Measurements from ENCODE around the gene ACTG1. TPM values are rescaled to one million over a fixed set of nuclear protein-coding genes. Genes with fewer than 3 reads are reported as not detected.
A peak's percentile ranks its signal among the peaks of the same experiment; 100 is the strongest.

The ACTG1 gene
- polyA plus RNA-seq, 1 donor: 2,245 TPM

DNA sequence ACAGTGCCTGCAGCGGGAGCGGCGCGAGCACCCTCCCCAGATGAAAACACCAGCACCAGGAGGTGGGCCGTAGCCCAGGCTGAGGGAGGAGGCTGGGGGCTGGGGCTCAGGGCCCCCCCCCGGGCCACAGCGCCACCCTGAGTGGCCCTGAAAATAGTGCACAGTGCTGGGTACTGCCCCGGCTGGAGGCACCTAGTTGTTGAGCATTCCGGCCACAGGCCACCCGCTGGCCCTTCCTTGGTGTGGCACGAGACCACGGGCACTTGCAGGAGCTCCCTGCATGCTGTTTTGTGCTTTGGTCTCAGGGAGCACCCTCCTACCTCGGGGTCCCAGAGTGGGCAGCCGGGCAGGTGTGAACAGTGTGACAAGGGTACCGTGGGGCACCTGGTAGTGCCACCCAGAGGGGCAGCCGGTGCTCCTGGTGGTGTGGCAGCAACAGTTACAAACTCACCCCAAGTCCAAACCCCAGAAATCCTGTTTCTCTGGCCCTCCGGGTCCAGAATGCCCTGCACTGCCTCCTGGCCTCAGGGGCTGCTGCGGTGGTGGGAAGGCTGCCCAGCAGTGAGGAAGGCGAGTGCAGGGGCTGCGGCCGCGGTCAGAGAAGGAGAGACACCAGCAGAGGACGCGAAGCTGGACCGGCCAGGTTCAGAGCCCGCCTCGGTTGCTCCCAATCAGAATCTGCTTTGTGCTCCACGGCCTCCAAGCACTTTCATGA is 27.5 kb upstream of the ACTG1 start:
- peaks cover 49% of the 10 kb centered on the region for H3K36me3 ChIP-seq (ENCODE audit: control insufficient read depth, insufficient read depth, low read length)

DNA sequence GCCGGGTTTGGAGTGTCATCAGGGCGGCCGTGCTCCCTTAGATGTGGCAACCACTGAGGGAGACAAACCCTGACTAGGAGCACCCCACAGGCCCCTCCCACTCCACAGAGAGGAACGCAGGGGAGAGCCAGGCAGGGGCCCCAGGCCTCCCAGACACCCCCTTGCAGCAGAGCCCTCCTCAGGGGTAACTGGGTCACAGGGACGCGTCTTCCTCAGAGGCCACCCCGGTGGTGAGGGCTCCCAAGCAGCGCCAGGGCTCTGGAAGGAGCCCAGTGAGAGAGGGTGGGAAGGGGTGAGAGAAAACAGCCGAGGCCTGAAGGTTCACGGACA is 26.9 kb upstream of the ACTG1 start:
- Histone ChIP-seq H3K27me3 (ENCODE audit: control insufficient read depth, insufficient read depth, low read length) (peaks cover 21% of the 10 kb centered on the region), H3K9me3 (ENCODE audit: control insufficient read depth, low read depth, low read length) (peaks cover 6% of the 10 kb centered on the region), H3K4me1 (ENCODE audit: control insufficient read depth, insufficient read depth, low read length) (peaks cover 16% of the 10 kb centered on the region), H3K36me3 (ENCODE audit: control insufficient read depth, insufficient read depth, low read length) (peaks cover 44% of the 10 kb centered on the region), H3K27ac (ENCODE audit: low read length) (no peak overlapping the region), H3K4me3 (ENCODE audit: low read length) (no peak overlapping the region)
- DNase-seq: no peak
- WGBS (ENCODE audit: insufficient coverage, low lambda C conversion rate): no CpG with 5 or more reads among the region's 10 CpGs

More for the DNA sequence above, 27.5 kb upstream of the ACTG1 start:
- Histone ChIP-seq H3K27ac (ENCODE audit: low read length) (no peak overlapping the region), H3K4me3 (ENCODE audit: low read length) (no peak overlapping the region), H3K9me3 (ENCODE audit: control insufficient read depth, low read depth, low read length) (peaks cover 6% of the 10 kb centered on the region), H3K27me3 (ENCODE audit: control insufficient read depth, insufficient read depth, low read length) (peaks cover 21% of the 10 kb centered on the region), H3K4me1 (ENCODE audit: control insufficient read depth, insufficient read depth, low read length) (peaks cover 16% of the 10 kb centered on the region)
- DNase-seq: no peak
- WGBS (ENCODE audit: insufficient coverage, low lambda C conversion rate): no CpG with 5 or more reads among the region's 28 CpGs

DNA sequence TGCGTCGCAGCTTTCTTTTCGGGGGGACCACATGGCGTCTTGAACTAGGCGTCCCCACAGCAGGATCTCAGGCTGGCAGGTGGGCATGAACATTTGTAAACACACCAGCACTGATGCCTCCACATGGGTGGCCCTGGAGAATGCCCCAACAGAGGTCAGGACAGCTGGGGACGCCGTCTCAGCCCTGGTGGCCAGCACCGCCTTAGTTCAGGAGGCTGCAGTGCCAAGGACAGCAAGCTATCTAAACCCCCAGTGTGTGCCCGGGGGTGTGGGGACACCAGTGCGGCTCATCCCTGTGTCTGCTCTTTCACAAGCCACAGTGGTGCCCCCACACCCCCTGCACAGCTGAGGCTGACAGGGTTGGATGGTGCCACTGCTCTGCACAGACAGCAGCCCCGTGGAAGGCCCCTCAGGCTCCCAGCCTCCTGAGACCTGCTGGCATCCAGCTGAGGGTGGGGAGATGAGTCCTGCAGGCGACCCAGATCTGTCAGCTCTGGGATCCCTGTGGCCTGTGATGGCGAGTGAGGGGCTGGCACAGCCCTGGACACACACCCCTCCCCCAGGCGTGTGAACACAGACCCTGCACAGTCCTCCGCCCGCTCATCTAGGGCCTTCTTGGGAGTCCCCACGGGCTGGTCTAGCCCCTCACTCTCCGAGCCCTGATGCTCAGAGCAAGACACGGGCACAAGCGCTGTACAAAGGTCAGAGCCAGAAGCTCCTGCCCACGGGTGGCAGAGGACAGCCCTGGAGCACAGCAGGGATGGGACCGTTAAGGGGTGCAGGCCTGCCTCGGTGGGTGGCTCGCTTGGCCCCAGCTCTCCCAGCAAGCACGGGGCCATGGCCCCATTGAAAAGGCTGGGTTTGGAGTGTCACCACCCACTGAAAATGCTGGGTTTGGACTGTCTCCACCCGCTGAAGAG is 26.3 kb upstream of the ACTG1 start:
- H3K27ac ChIP-seq (ENCODE audit: low read length): no peak overlapping the region

DNA sequence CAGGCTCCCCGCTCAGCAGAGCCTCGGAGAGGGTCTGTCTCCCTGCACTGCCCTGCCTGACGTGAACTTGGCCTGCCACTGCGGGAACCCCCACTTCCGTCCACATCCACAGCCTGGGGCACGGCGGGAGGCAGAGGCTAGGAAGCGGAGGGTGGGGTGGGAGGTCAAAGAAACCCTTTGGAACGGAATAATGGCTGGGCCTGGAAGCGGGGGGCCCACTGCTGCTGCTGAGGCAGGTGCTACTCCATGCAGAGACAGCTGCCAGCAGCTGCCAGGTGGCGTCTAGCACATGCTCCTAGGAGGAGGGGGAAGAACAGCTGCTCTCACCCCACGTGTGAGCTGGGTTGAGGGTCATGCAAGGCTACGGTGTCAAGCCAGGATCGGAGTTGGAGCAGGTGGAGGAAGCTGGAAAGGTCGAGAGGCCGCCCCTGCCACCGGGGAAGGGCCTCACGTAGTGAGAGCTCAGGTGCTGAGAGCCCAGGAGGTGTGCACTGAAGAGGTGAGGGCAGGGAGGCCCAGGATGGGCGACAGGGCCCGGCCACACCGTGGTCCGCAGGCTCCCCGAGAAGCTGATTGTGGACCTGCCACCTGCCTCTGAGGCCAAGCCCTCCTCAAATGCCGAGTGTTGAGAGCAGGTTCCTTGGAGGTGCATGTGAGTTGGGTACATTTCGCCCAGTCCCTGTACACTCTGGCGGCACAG is 25.4 kb upstream of the ACTG1 start:
- Histone ChIP-seq H3K27me3 (ENCODE audit: control insufficient read depth, insufficient read depth, low read length) (peaks cover 23% of the 10 kb centered on the region), H3K4me1 (ENCODE audit: control insufficient read depth, insufficient read depth, low read length) (peaks cover 26% of the 10 kb centered on the region), H3K9me3 (ENCODE audit: control insufficient read depth, low read depth, low read length) (peaks cover 6% of the 10 kb centered on the region), H3K36me3 (ENCODE audit: control insufficient read depth, insufficient read depth, low read length) (peaks cover 29% of the 10 kb centered on the region), H3K4me3 (ENCODE audit: low read length) (no peak overlapping the region), H3K27ac (ENCODE audit: low read length) (no peak overlapping the region)
- WGBS (ENCODE audit: insufficient coverage, low lambda C conversion rate): 25% methylated on average over 2 of the region's 26 CpGs
- peak in 1 of 2 donors; percentile 59 for DNase-seq

More for the DNA sequence above, 26.3 kb upstream of the ACTG1 start:
- no peak overlapping the region for H3K4me3 ChIP-seq (ENCODE audit: low read length)
- peaks cover 18% of the 10 kb centered on the region for H3K4me1 ChIP-seq (ENCODE audit: control insufficient read depth, insufficient read depth, low read length)
- DNase-seq: no peak
- 100% methylated on average over 2 of the region's 26 CpGs for WGBS (ENCODE audit: insufficient coverage, low lambda C conversion rate)
- H3K27me3 ChIP-seq (ENCODE audit: control insufficient read depth, insufficient read depth, low read length): peaks cover 23% of the 10 kb centered on the region
- H3K9me3 ChIP-seq (ENCODE audit: control insufficient read depth, low read depth, low read length): peaks cover 6% of the 10 kb centered on the region
- H3K36me3 ChIP-seq (ENCODE audit: control insufficient read depth, insufficient read depth, low read length): peaks cover 38% of the 10 kb centered on the region

DNA sequence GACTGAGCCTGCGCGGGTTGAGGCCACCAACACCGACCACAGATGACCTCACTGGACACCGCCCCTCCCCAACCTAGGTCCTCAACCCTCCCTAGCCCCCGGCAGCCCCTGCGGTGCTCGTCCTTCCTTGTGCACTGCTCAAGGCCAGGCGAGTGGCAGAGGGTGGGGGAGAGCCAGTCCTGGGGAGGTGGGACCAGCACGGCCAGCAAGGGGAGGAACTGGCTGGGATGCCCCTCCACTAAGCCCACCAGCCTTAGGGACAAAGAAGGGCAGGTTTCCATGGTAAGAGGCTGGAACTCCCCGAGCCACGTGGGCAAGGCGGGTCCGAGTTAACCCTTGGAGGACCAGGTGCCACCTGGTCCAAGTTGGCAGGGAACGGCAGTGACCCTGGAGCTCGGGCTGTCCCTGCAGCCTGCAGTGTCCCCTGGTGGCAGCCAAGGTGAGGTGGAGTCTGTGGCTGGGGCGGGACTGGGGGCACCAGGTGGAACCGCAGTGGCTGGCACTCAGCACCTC is 24.8 kb upstream of the ACTG1 start:
- no peak overlapping the region for H3K4me3 ChIP-seq (ENCODE audit: low read length)
- peaks cover 24% of the 10 kb centered on the region for H3K36me3 ChIP-seq (ENCODE audit: control insufficient read depth, insufficient read depth, low read length)

DNA sequence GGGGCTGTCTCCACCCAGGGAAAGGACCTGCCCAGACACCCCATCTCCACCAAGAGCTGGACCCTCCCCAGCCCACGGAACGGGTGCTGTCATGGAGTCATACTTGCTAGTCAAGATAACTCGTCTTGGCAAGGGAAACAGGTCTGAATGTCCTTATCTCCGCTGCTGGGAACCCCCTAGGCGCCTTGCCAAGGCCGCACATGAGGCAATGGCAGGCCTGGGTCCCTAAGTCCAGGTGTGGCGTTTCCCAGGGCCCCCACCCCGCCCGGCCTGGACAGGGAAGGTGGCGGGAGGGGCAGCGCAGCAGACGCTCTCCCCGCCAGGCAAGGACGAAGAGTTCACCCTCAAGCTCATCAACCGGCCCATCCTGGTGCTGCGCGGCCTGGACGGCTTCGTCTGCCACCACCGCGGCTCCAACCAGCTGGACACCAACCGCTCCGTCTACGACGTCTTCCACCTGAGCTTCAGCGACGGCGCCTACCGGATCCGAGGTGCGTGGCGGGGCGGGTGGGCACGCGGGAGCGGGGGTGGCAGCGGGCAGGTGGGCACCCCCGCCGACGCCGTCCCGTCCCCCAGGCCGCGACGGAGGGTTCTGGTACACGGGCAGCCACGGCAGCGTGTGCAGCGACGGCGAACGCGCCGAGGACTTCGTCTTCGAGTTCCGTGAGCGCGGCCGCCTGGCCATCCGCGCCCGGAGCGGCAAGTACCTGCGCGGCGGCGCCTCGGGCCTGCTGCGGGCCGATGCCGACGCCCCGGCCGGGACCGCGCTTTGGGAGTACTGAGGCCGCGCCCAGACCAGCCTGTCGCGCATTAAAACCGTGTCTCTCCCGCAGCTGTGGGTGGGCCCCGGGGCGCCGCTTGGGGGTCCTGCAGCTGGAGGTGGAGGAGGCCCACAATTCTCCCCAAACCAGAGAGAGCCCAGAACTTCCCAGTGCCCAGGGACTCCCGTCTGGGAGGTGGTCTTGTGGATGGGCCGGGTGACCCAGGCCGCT is 24.0 kb upstream of the ACTG1 start:
- peaks cover 29% of the 10 kb centered on the region for H3K4me1 ChIP-seq (ENCODE audit: control insufficient read depth, insufficient read depth, low read length)
- peak in 1 of 2 donors; percentile 57 for DNase-seq
- H3K27ac ChIP-seq (ENCODE audit: low read length): no peak overlapping the region
- no peak overlapping the region for H3K4me3 ChIP-seq (ENCODE audit: low read length)
- H3K27me3 ChIP-seq (ENCODE audit: control insufficient read depth, insufficient read depth, low read length): peaks cover 23% of the 10 kb centered on the region
- peaks cover 6% of the 10 kb centered on the region for H3K9me3 ChIP-seq (ENCODE audit: control insufficient read depth, low read depth, low read length)
- peaks cover 21% of the 10 kb centered on the region for H3K36me3 ChIP-seq (ENCODE audit: control insufficient read depth, insufficient read depth, low read length)
- no CpG with 5 or more reads among the region's 89 CpGs for WGBS (ENCODE audit: insufficient coverage, low lambda C conversion rate)

More for the DNA sequence above, 24.8 kb upstream of the ACTG1 start:
- Histone ChIP-seq H3K27me3 (ENCODE audit: control insufficient read depth, insufficient read depth, low read length) (peaks cover 23% of the 10 kb centered on the region), H3K9me3 (ENCODE audit: control insufficient read depth, low read depth, low read length) (peaks cover 6% of the 10 kb centered on the region), H3K27ac (ENCODE audit: low read length) (no peak overlapping the region), H3K4me1 (ENCODE audit: control insufficient read depth, insufficient read depth, low read length) (peaks cover 29% of the 10 kb centered on the region)
- peak in 1 of 2 donors; percentile 54 for DNase-seq
- WGBS (ENCODE audit: insufficient coverage, low lambda C conversion rate): no CpG with 5 or more reads among the region's 17 CpGs

DNA sequence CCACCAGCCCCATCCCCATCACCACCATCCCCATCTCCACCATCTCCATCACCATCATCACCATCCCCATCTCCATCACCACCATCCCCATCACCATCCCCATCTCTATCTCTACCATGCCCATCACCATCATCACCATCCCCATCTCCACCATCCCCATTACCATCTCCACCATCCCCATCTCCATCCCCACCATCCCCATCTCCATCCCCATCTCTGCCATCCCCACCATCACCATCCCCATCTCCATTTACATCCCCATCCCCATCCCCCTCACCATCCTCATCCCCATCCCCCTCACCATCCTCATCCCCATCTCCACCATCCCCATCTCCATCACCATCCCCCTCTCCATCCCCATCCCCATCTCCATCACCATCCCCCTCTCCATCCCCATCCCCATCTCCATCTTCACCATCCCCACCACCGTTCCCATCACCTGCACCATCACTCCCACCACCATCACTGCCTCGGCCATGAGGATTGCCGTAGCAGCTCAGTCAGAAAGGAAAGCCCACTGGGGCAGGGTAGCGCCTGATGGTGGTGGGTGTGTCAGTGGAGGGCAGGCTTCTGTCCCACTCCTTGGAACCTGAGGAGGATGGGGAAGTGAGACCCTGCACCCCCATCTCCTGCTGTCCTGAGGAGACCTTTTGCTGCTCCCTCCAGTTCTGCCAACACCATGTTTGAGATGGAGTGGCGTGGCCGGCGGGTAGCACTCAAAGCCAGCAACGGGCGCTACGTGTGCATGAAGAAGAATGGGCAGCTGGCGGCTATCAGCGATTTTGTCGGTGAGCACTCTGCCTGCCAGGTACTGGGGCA is 23.1 kb upstream of the ACTG1 start:
- H3K27ac ChIP-seq (ENCODE audit: low read length): no peak overlapping the region
- peaks cover 29% of the 10 kb centered on the region for H3K4me1 ChIP-seq (ENCODE audit: control insufficient read depth, insufficient read depth, low read length)
- peaks cover 6% of the 10 kb centered on the region for H3K9me3 ChIP-seq (ENCODE audit: control insufficient read depth, low read depth, low read length)
- DNase-seq: no peak
- no CpG with 5 or more reads among the region's 13 CpGs for WGBS (ENCODE audit: insufficient coverage, low lambda C conversion rate)
- no peak overlapping the region for H3K4me3 ChIP-seq (ENCODE audit: low read length)
- peaks cover 13% of the 10 kb centered on the region for H3K36me3 ChIP-seq (ENCODE audit: control insufficient read depth, insufficient read depth, low read length)
- H3K27me3 ChIP-seq (ENCODE audit: control insufficient read depth, insufficient read depth, low read length): peaks cover 23% of the 10 kb centered on the region

DNA sequence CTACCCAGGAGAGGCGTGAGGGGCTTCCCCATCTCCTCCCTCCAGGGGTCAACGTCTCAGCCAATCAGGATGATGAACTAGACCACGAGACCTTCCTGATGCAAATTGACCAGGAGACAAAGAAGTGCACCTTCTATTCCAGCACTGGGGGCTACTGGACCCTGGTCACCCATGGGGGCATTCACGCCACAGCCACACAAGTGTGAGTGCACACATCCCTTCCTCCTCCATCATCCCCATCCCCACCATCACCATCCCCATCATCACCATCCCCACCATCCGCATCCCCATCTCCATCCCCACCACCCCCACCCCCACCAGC is 22.4 kb upstream of the ACTG1 start:
- peaks cover 6% of the 10 kb centered on the region for H3K36me3 ChIP-seq (ENCODE audit: control insufficient read depth, insufficient read depth, low read length)
- peaks cover 6% of the 10 kb centered on the region for H3K9me3 ChIP-seq (ENCODE audit: control insufficient read depth, low read depth, low read length)
- WGBS (ENCODE audit: insufficient coverage, low lambda C conversion rate): no CpG with 5 or more reads among the region's 5 CpGs
- H3K27me3 ChIP-seq (ENCODE audit: control insufficient read depth, insufficient read depth, low read length): peaks cover 23% of the 10 kb centered on the region
- H3K4me3 ChIP-seq (ENCODE audit: low read length): no peak overlapping the region
- H3K4me1 ChIP-seq (ENCODE audit: control insufficient read depth, insufficient read depth, low read length): peaks cover 29% of the 10 kb centered on the region
- no peak overlapping the region for H3K27ac ChIP-seq (ENCODE audit: low read length)
- no peak for DNase-seq
